SK-N-MC (cell line): ENCODE data around the gene TMEM154.

Source experiments
- DNase-seq: peaks from one replicate; pipeline ENCODE4 v3.0.0-alpha.2; 2011; ENCODE audit warnings: low read depth, low spot score
- H3K27ac ChIP-seq: fragments of 200-600 bp; sonication (generic); 2 replicates; pipeline ENCODE4 v1.5.1; 2016; ENCODE audit warnings: mixed run types
- H3K36me3 ChIP-seq: fragments of 200-600 bp; sonication (generic); 2 replicates; pipeline ENCODE4 v1.6.1; 2017; ENCODE audit warnings: antibody characterized with exemption, low read length, mixed read lengths; ENCODE audit not compliant: insufficient read depth
- H3K4me3 ChIP-seq: fragments of 200-600 bp; sonication (generic); 2 replicates; pipeline ENCODE4 v1.5.1; 2016
- H3K9ac ChIP-seq: fragments of 200-600 bp; sonication (generic); 2 replicates; pipeline ENCODE4 v1.8.0; 2017; ENCODE audit warnings: mixed run types, mixed read lengths; ENCODE audit not compliant: insufficient read length
- H3K9me3 ChIP-seq: fragments of 200-600 bp; sonication (generic); 2 replicates; pipeline ENCODE4 v1.6.1; 2017; ENCODE audit warnings: low read depth, mild to moderate bottlenecking, antibody characterized with exemption, low read length, moderate library complexity, mixed read lengths
- EZH2 ChIP-seq: fragments of 200-600 bp; sonication (generic); IDR thresholded peaks from one replicate; pipeline ENCODE4 v1.6.1; 2017; ENCODE audit warnings: antibody characterized with exemption
- FOXP2 ChIP-seq: optimal IDR thresholded peaks from 2 replicates; pipeline ENCODE3; 2011; ENCODE audit warnings: mild to moderate bottlenecking, moderate library complexity; ENCODE audit not compliant: insufficient read depth; ENCODE audit errors: extremely low read length, control extremely low read depth
- POLR2AphosphoS5 ChIP-seq: IDR thresholded peaks from 2 replicates; pipeline ENCODE4 v1.6.1; 2012; ENCODE audit warnings: mild to moderate bottlenecking, low read depth, low read length, borderline replicate concordance

Gene TMEM154

GRCh38 chr4:152613841-152614721 lies 65.7 kb downstream of the TMEM154 start:
- Histone ChIP-seq H3K36me3 (no peaks in the 10 kb centered on the region), H3K9ac (no peak overlapping the region), H3K9me3 (no peaks in the 10 kb centered on the region), H3K4me3 (no peak overlapping the region), H3K27ac (no peak overlapping the region)
- DNase-seq, result no peak
- no peak for TF ChIP-seq POLR2AphosphoS5
- no peak for TF ChIP-seq FOXP2
- TF ChIP-seq EZH2, result no peak

- TF ChIP-seq FOXP2, result no peak
- TF ChIP-seq EZH2, result no peak
- TF ChIP-seq POLR2AphosphoS5, result no peak
- Histone ChIP-seq H3K9me3 (no peaks in the 10 kb centered on the region), H3K27ac (no peak overlapping the region), H3K4me3 (no peak overlapping the region), H3K9ac (no peak overlapping the region), H3K36me3 (no peaks in the 10 kb centered on the region)
- DNase-seq, result no peak
These were observed 66.4 kb downstream of the TMEM154 start for GRCh38 chr4:152613351-152613750.

GRCh38 chr4:152610131-152610530 lies 69.7 kb downstream of the TMEM154 start:
- Histone ChIP-seq H3K27ac (no peak overlapping the region), H3K9me3 (no peaks in the 10 kb centered on the region), H3K4me3 (no peak overlapping the region), H3K36me3 (no peaks in the 10 kb centered on the region), H3K9ac (no peak overlapping the region)
- TF ChIP-seq EZH2 (no peak), FOXP2 (no peak), POLR2AphosphoS5 (no peak)
- DNase-seq, result no peak

- no peak overlapping the region for H3K27ac ChIP-seq
- DNase-seq, result no peak
- H3K9ac ChIP-seq, result no peak overlapping the region
- no peak for TF ChIP-seq EZH2
- TF ChIP-seq POLR2AphosphoS5, result no peak
- no peak for TF ChIP-seq FOXP2
- no peaks in the 10 kb centered on the region for H3K36me3 ChIP-seq
- H3K9me3 ChIP-seq, result no peaks in the 10 kb centered on the region
- H3K4me3 ChIP-seq, result no peak overlapping the region
These were observed 70.3 kb downstream of the TMEM154 start for GRCh38 chr4:152609481-152609880.

- no peaks in the 10 kb centered on the region for H3K9me3 ChIP-seq
- no peak overlapping the region for H3K4me3 ChIP-seq
- no peak for DNase-seq
- H3K9ac ChIP-seq, result no peak overlapping the region
- no peaks in the 10 kb centered on the region for H3K36me3 ChIP-seq
- H3K27ac ChIP-seq, result no peak overlapping the region
- no peak for TF ChIP-seq FOXP2
- TF ChIP-seq POLR2AphosphoS5, result no peak
- no peak for TF ChIP-seq EZH2
These were observed 72.6 kb downstream of the TMEM154 start for GRCh38 chr4:152607178-152607577.

GRCh38 chr4:152606753-152607152 lies 73.0 kb downstream of the TMEM154 start:
- DNase-seq, result no peak
- Histone ChIP-seq H3K36me3 (no peaks in the 10 kb centered on the region), H3K4me3 (no peak overlapping the region), H3K9me3 (no peaks in the 10 kb centered on the region), H3K27ac (no peak overlapping the region), H3K9ac (no peak overlapping the region)
- TF ChIP-seq FOXP2 (no peak), EZH2 (no peak), POLR2AphosphoS5 (no peak)

- Histone ChIP-seq H3K36me3 (no peaks in the 10 kb centered on the region), H3K4me3 (no peak overlapping the region), H3K27ac (no peak overlapping the region), H3K9ac (no peak overlapping the region), H3K9me3 (no peaks in the 10 kb centered on the region)
- DNase-seq, result no peak
- TF ChIP-seq EZH2 (no peak), POLR2AphosphoS5 (no peak), FOXP2 (no peak)
These were observed 74.0 kb downstream of the TMEM154 start for GRCh38 chr4:152605641-152606335.

- TF ChIP-seq FOXP2 (no peak), POLR2AphosphoS5 (no peak), EZH2 (no peak)
- DNase-seq, result no peak
- H3K9me3 ChIP-seq, result no peaks in the 10 kb centered on the region
- H3K27ac ChIP-seq, result no peak overlapping the region
- no peak overlapping the region for H3K9ac ChIP-seq
- H3K36me3 ChIP-seq, result no peaks in the 10 kb centered on the region
- no peak overlapping the region for H3K4me3 ChIP-seq
These were observed 74.8 kb downstream of the TMEM154 start for GRCh38 chr4:152605031-152605430.
